OCI-LY7 (cell line): ENCODE data around the gene PARP14.

Experiments
- CTCF ChIP-seq: fragments of 200-600 bp; sonication (generic); conservative IDR thresholded peaks from 2 replicates; pipeline ENCODE4 v1.5.1; 2014; ENCODE audit warnings: mild to moderate bottlenecking, antibody characterized with exemption, low read length, moderate library complexity, mixed read lengths
- EZH2phosphoT487 ChIP-seq: fragments of 200-600 bp; sonication (generic); IDR thresholded peaks from 2 replicates; pipeline ENCODE4 v1.6.1; 2018; ENCODE audit warnings: low read depth, borderline replicate concordance, mild to moderate bottlenecking, mixed run types, antibody characterized with exemption, low read length, moderate library complexity, mixed read lengths

GRCh38 chr3:122680475-122681283 is at the start of gene PARP14:
- TF ChIP-seq EZH2phosphoT487 (no peak), CTCF (0 out of 2 replicates have a peak, but pooled peaks have one; percentile 2)
